GM08714 (cell line): Measurements from ENCODE around the gene ZNF879.

Source experiments
- H3K4me3 ChIP-seq: fragments of 200-500 bp; sonication (Bioruptor generic); 2 replicates; pipeline ENCODE4 v1.5.1; 2014; ENCODE audit warnings: mild to moderate bottlenecking, low read length, inconsistent platforms
- ZNF274 ChIP-seq: IDR thresholded peaks from 2 replicates; pipeline ENCODE4 v1.6.1; 2012; ENCODE audit warnings: mild to moderate bottlenecking, low read depth, low read length

The ZNF879 gene

GRCh38 chr5:179023528-179024189, at the start of gene ZNF879:
Gene ZNF879, plus strand, starts transcription at chr5:179023804. Its CDS starts 1,201 bp downstream, at chr5:179025005.
- no peak for TF ChIP-seq ZNF274
- peak within 1 kb of the TSS; percentile 72; the same call in 1 of the 2 replicates for H3K4me3 ChIP-seq

- no peak overlapping the region for H3K4me3 ChIP-seq
- no peak for TF ChIP-seq ZNF274
These were observed 42.2 kb upstream of the ZNF879 start for GRCh38 chr5:178981381-178981780.

- no peak for TF ChIP-seq ZNF274
These were observed 40.7 kb upstream of the ZNF879 start for GRCh38 chr5:178982941-178983340.

GRCh38 chr5:178983728-178984127, 39.9 kb upstream of the ZNF879 start:
- no peak overlapping the region for H3K4me3 ChIP-seq
- TF ChIP-seq ZNF274: no peak

More at GRCh38 chr5:178982941-178983340, 40.7 kb upstream of the ZNF879 start:
- H3K4me3 ChIP-seq: no peak overlapping the region

GRCh38 chr5:178984145-178985072, 39.2 kb upstream of the ZNF879 start:
- no peak for TF ChIP-seq ZNF274
- H3K4me3 ChIP-seq: no peak overlapping the region

- H3K4me3 ChIP-seq: no peak overlapping the region
- TF ChIP-seq ZNF274: no peak
These were observed 37.2 kb upstream of the ZNF879 start for GRCh38 chr5:178986326-178986960.

- TF ChIP-seq ZNF274: no peak
- no peak overlapping the region for H3K4me3 ChIP-seq
These were observed 35.0 kb upstream of the ZNF879 start for GRCh38 chr5:178988436-178989220.

- no peak for TF ChIP-seq ZNF274
These were observed 34.3 kb upstream of the ZNF879 start for GRCh38 chr5:178989311-178989710.

GRCh38 chr5:178990491-178990890, 33.1 kb upstream of the ZNF879 start:
- H3K4me3 ChIP-seq: no peak overlapping the region
- TF ChIP-seq ZNF274: no peak

More at GRCh38 chr5:178989311-178989710, 34.3 kb upstream of the ZNF879 start:
- no peak overlapping the region for H3K4me3 ChIP-seq

- TF ChIP-seq ZNF274: no peak
These were observed 32.1 kb upstream of the ZNF879 start for GRCh38 chr5:178991190-178992145.

GRCh38 chr5:178992291-178992895, 31.2 kb upstream of the ZNF879 start:
- H3K4me3 ChIP-seq: no peak overlapping the region
- TF ChIP-seq ZNF274: no peak

More at GRCh38 chr5:178991190-178992145, 32.1 kb upstream of the ZNF879 start:
- no peak overlapping the region for H3K4me3 ChIP-seq

- no peak for TF ChIP-seq ZNF274
- no peak overlapping the region for H3K4me3 ChIP-seq
These were observed 30.3 kb upstream of the ZNF879 start for GRCh38 chr5:178993236-178993765.
